NCI-H1048 (cell line): ENCODE data around the gene ITIH5.

ENCODE experiments used
- DNase-seq: peaks from one replicate; lab custom pipeline; 2025; lab: John Stamatoyannopoulos, UW

The ITIH5 gene

GRCh38 chr10:7626283-7626682 lies 40.5 kb downstream of the ITIH5 start:
- no peak for DNase-seq

DNA sequence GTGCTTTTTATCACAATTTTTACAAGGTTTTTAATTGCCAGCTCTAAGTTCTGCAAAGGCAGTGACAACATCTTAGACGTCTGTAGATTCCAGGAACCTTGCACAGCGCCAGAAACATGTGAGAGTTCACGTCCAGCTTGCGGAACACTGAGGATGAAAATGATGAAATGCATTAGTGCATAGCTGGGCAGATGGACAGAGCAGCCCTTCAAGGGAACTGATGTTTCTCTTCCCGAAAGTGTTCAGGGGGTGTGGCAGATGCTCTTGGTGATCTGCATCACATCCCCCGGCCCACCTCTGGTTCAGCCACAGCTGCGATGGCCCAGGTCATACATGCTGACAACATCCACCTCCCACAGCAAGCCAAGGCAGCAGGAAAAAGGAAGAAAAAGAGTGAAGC lies 40.9 kb downstream of the ITIH5 start:
- no peak for DNase-seq

DNA sequence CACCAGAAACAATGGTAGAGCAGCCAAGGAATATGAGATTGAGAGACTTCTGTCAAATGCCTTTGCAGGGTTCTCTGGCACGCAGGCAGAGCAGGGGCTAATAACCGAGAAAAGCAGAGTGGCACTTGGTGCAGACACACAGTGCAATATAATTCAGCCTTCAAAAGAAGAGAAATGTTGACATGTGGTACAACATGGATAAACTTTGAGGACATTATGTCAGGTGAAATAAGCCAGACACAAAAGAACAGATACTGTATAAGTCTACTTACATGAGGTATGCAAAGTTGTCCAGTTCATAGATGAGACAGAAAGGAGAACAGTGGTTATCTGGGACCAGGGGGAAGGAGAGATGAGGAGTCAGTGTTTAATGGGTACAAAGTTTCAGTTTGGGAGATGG lies 41.8 kb downstream of the ITIH5 start:
- no peak for DNase-seq

DNA sequence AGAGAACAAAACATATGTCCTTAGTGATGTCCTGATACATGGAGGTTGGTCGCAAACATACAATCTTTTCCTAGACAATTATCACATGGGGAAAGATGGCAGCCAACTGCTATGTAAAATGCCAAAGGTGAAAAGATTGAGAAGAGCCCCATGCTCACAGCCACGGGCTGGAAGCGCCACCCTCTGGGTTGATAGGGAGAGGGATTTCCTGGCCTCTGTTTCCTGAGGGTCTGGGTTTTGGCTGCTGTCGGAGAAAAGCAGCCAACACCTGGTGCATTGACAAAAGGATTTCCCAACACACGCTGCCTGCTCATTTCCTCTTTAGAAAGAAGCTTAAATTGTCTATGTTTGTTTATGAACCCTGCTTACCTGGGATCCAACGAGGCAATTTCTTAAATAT lies 43.8 kb downstream of the ITIH5 start:
- DNase-seq = no peak

DNA sequence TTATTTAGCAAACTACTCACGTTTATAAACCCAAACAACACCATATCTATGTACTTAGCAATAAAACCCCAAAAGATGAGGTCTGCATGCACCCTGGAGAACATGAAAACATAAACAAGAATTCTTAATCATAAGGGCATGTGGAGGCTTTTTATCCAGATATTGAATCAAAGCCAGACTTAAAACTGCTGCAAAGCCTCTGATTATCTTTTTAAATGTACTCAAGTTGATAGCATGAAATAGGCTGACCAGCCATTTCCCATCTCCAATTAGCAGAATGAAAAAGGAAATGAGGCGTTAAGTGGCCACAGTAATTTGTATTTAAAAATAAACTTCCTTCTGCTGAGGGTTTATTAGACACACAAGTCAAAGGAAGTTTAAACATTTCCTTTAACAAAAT lies 48.3 kb downstream of the ITIH5 start:
- no peak for DNase-seq

GRCh38 chr10:7611909-7612308 lies 54.9 kb downstream of the ITIH5 start:
- DNase-seq = no peak

GRCh38 chr10:7610651-7611389 lies 55.9 kb downstream of the ITIH5 start:
- DNase-seq = no peak

GRCh38 chr10:7610026-7610425 lies 56.7 kb downstream of the ITIH5 start:
- DNase-seq = no peak

DNA sequence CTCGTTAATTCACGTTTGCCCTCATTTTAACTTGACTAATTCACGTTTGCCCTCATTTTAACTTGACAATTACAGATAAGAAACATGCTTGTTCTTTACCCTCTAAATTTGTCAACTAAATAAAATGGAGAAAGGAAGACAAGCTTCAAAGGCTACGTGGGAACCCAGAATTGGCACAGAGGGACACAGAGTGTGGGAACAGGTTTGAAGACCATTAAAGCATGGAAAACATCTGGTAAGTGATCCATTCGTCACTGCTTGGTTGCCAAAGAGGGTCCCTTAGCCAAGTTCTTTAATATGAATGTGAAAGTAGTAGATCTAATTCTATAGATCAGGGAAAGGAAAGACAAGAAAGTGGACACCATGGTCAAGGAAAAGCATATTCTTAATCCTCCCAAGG lies 57.2 kb downstream of the ITIH5 start:
- DNase-seq = no peak

DNA sequence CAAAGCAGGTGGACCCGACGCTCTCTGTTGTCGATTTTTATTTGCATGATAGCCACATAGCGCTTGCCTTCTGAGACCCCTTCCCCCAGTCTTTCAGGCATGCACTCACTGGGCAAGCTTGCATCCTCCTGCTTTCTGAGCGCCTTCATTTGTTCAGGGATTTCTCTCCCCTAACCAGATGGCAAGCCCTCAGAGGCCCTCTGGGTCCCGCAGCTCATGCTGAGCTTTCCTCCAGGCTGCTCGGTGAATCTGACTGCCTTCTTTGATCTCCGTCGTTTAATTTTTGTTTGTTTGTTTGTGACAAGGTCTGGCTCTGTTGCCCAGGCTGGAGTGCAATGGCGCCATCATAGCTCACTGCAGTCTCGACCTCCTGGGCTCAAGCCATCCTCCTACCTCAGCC lies 58.8 kb downstream of the ITIH5 start:
- no peak for DNase-seq

DNA sequence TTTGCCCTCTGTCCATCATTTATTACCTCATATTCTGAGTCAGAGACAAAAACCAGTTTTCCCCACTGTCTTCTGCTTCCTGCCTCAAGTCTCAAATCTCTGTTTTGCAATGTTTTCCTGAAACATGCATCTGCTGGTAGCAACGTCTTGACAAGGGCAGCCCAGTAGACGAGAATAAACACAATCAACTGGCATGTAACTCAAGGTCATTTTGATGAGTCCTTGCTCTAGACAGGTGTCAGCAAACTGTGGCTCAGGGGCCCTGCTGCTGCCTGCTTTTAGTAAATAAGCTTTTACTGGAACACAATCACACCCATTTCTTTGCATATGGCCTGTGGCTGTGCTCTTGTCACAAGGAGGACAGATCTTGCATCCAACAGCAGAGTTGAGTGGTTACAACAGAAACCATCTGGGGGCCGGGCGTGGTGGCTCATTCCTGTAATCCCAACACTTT lies 59.8 kb downstream of the ITIH5 start:
- DNase-seq = no peak

GRCh38 chr10:7605565-7606295 lies 61.0 kb downstream of the ITIH5 start:
- DNase-seq = no peak

GRCh38 chr10:7601023-7601656 lies 65.6 kb downstream of the ITIH5 start:
- DNase-seq = no peak

GRCh38 chr10:7598771-7599170 lies 68.0 kb downstream of the ITIH5 start:
- DNase-seq = no peak

GRCh38 chr10:7596356-7596755 lies 70.4 kb downstream of the ITIH5 start:
- DNase-seq = no peak

GRCh38 chr10:7593905-7594304 lies 72.9 kb downstream of the ITIH5 start:
- DNase-seq = no peak

DNA sequence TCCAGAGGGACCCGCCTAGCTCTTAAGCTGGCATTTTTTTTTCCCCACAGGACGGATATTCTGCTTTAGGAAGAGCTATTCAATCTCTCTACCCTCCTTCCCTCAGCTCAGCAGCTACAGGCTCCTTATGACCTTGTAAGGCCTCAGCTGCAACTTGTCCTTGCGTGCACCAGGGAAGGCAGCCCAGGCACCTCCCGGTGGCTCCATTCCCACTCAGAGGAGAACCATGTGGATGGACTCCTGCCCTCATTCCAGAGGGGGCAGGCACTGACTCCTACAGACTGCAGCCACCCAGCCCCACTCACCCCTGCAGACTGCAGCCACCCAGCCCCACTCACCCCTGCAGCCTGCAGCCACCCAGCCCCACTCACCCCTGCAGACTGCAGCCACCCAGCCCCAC lies 73.7 kb downstream of the ITIH5 start:
- DNase-seq = no peak

GRCh38 chr10:7592627-7593026 lies 74.1 kb downstream of the ITIH5 start:
- no peak for DNase-seq

DNA sequence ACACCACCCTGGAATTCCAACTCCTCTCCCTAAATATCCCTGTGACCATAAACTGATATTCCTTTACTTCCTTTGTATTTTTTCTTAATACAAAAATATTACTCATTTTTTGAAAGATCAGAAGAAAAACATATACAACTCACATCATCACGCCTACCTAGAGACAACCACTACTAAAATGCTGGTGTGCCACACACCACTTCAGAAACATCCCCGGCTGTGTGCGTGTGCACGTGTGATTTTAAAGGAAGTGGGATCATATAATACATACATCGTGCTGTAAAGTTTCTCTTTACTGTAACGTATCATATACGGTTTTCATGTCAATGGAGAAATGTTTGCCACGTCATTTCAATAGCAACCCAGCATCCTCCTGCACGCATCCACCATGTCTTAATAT lies 76.5 kb downstream of the ITIH5 start:
- no peak for DNase-seq

DNA sequence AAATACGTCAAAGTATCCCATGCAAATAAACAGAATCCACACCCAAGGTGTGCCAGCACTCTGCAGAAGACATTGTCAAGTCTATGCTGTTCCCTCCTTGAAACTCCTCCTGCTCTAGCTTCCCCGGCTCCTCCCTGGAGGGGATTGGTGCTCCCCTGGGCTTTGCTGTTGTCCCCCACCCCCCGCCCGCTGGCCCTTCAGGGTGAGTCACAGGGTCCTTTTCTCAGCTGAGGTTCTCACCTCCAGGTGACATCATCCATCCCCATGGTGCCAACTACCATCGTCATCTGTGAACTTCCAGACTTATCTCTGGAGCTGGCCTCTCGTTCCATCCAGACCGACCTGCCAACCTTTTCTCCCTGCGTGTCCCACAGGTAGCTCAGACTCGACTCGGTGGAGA lies 77.0 kb downstream of the ITIH5 start:
- no peak for DNase-seq

DNA sequence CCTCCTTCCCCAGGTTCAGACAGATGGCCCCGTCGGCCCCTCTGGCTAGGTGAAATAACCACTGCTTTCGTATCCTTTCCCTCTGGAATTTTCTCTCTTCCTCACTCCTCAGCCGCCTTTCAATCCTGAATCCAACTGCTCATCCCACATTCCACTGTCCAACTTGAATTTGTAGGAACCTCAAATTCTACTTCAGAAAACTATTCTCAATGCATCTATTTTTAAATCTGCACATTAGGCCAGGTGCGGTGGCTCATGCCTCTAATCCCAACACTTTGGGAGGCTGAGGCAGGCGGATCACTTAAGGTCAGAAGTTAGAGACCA lies 78.9 kb downstream of the ITIH5 start:
- DNase-seq = no peak

DNA sequence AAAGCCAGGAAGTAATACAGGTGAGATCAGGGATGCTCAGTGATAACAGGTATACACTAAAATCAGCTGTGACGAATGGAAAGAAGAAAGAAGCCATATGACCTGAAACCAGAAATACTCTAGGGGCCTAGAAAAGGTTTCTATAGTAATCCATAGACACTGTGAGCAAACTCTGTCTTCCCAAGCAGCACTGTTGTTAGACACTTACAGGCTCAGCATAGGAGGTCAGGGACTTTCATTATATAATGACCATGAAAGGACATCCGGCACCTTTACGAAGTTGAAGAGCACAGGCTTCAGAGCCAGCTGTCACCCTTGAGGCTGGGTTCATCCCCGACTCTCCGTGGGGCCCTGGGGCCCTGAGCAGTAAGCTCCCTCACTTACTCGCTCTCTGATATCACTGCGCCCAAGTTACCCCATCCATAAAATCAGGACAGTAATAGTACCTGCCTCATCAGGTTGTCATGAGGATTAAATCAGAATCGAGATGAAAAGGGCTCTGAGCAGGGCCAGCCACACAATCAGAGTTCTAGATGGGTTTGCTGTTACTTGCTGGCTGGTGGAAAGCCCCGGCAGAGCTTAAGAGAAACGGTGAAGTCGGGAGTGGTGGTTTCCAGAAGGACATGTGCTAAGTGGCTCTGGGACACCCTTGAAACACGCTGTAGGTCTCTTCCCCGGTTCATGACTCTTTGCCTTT lies 79.5 kb downstream of the ITIH5 start:
- DNase-seq = no peak

DNA sequence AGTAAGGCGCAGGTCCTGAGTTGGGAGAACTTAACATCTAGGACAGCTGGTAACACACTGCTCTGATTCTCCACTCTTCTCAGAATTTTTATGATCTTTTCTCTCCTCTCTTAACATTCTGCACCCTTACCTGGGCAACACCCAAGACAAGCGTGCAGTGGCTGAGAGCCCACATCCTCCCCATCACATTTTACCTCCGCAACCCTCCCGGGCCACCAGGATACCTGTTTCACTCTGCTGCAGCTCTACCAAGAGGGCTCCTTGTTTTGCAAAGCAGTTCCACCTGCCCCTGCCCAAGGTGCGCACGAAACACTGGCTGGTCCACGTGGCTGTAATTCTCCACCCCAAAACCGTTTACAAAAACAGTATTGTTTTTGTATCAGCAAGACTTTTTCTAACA lies 81.5 kb downstream of the ITIH5 start:
- DNase-seq = no peak
